Left ventricle myocardium inferior (tissue), 1 donor: ENCODE measurements around the gene SMAD1. TPM values are rescaled to one million over a fixed set of nuclear protein-coding genes. Genes with fewer than 3 reads are reported as not detected.

Experiments
- DNase-seq: peaks from one replicate; pipeline ENCODE4 v3.0.0-alpha.2; 2020
- H3K27ac ChIP-seq: fragments of 200-600 bp; replicated peaks from 2 replicates; pipeline ENCODE4 v1.8.0; 2021
- H3K27me3 ChIP-seq: fragments of 200-600 bp; 2 replicates; pipeline ENCODE4 v1.8.0; 2021; ENCODE audit warnings: low read depth
- H3K36me3 ChIP-seq: fragments of 200-600 bp; 2 replicates; pipeline ENCODE4 v1.8.0; 2021
- H3K4me1 ChIP-seq: fragments of 200-600 bp; 2 replicates; pipeline ENCODE4 v1.8.0; 2021
- H3K4me3 ChIP-seq: fragments of 200-600 bp; 2 replicates; pipeline ENCODE4 v1.8.0; 2021; ENCODE audit warnings: mild to moderate bottlenecking, moderate library complexity
- H3K9me3 ChIP-seq: fragments of 200-600 bp; replicated peaks from 2 replicates; pipeline ENCODE4 v1.8.0; 2021
- intact Hi-C: fragments of 100-400 bp; cut with micrococcal nuclease; formaldehyde crosslinking; loops from one replicate; pipeline ENCODE4 v1.11.0; 2022
- total RNA-seq: library from RNA; stranded (reverse); fragmentation: NEBNext Ultra II Directional; extraction: Animal tissue kit (Norgen Biotek cat#: 25700); gene quantifications from one replicate; pipeline ENCODE4 v1.2.1, GENCODE V29; 2021
- TF ChIP-seq, protein P1 (sequence below): fragments of 200-600 bp; IDR thresholded peaks from 2 replicates; pipeline ENCODE4 v1.8.0; 2021; ENCODE audit warnings: antibody characterized with exemption, mild to moderate bottlenecking, borderline replicate concordance
- donor health status: DM: no; HTN: yes; CAD: no; lungs with severe emphysema.

The SMAD1 gene
- total RNA-seq, 1 donor from 2014 or later = 10.1 TPM

DNA sequence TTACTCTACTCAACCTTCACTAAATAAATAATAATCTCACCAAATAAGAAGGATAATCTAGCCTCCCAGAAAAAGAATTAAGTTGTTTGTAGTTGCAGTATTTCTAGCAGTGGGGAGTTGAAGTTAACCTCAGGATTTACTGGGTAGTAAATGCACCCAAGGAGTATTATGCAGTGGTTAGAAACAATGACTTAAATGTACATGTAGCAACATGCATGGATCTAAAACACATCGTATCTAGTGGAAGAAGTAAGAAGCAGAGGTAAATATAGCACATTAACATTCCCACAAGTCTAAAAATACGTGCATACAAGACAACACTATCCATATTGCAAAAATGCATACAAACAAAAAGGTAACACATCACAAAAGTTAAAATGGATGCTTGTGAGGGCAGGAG lies 44.2 kb upstream of the SMAD1 start:
- H3K9me3 ChIP-seq = peaks cover 19% of the 10 kb centered on the region
- H3K4me3 ChIP-seq = no peak overlapping the region
- intact Hi-C loops = no loop called here
- peaks cover 19% of the 10 kb centered on the region for H3K4me1 ChIP-seq
- no peaks in the 10 kb centered on the region for H3K36me3 ChIP-seq
- DNase-seq = no peak
- H3K27ac ChIP-seq = no peak overlapping the region
- H3K27me3 ChIP-seq = no peaks in the 10 kb centered on the region
- TF ChIP-seq, protein P1, sequence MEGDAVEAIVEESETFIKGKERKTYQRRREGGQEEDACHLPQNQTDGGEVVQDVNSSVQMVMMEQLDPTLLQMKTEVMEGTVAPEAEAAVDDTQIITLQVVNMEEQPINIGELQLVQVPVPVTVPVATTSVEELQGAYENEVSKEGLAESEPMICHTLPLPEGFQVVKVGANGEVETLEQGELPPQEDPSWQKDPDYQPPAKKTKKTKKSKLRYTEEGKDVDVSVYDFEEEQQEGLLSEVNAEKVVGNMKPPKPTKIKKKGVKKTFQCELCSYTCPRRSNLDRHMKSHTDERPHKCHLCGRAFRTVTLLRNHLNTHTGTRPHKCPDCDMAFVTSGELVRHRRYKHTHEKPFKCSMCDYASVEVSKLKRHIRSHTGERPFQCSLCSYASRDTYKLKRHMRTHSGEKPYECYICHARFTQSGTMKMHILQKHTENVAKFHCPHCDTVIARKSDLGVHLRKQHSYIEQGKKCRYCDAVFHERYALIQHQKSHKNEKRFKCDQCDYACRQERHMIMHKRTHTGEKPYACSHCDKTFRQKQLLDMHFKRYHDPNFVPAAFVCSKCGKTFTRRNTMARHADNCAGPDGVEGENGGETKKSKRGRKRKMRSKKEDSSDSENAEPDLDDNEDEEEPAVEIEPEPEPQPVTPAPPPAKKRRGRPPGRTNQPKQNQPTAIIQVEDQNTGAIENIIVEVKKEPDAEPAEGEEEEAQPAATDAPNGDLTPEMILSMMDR = no peak

DNA sequence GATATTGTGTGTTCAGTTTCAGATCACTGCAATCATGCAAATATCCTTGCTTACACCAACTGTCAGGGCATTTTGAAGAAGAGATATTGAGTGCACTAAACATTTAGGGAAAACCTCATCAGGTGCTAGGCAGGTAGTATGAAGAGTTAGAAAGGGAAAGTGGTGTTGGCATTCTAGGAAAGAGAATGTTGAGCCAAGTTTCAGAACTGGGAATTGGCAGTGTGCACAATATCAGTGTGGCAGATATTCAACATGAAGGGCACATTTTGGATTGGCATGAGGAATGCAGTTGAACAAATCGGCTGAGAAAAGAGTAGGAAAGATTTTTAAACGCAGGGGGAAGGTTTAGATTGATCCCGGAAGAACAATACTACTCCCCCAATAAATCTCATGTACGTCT lies 43.4 kb upstream of the SMAD1 start:
- H3K4me3 ChIP-seq = no peak overlapping the region
- H3K27me3 ChIP-seq = no peaks in the 10 kb centered on the region
- H3K27ac ChIP-seq = no peak overlapping the region
- TF ChIP-seq, protein P1 = no peak
- H3K36me3 ChIP-seq = no peaks in the 10 kb centered on the region
- peaks cover 16% of the 10 kb centered on the region for H3K9me3 ChIP-seq
- DNase-seq = no peak
- peaks cover 19% of the 10 kb centered on the region for H3K4me1 ChIP-seq
- intact Hi-C loops = no loop called here

DNA sequence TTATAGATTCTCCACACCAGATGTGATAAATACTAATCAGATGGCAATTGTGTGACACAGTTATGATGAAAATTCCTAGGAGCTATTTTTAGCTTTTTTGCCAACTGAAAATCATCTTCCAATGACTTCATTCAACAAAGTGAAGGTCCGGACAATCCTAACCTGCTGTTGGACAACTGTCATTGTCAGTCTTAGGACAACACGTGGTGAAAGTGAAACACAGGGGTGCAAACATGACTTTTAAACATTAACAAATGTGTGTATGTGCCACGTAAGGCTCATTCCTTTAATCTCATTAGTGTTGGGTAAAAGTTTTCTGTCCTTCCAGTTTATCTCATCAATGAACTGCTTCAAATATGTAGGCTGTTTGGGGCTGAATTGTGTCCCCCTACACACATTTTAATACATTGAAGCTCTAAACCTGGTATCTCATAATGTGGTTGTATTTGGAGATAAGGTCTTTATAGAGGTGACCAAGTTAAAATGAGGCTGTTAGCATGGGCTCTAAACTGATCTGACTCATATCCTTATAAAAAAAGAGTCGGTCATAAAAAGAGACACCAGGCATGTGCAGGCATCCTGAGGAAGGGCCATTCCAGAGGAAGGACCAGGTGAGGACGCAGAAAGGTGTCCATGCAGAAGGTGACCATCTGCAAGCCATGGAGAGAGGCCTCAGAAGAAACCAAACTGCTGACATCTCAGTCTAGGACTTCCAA lies 41.2 kb upstream of the SMAD1 start:
- H3K9me3 ChIP-seq = peaks cover 8% of the 10 kb centered on the region
- no peak overlapping the region for H3K27ac ChIP-seq
- H3K36me3 ChIP-seq = no peaks in the 10 kb centered on the region
- H3K4me1 ChIP-seq = peaks cover 19% of the 10 kb centered on the region
- no peak overlapping the region for H3K4me3 ChIP-seq
- no peaks in the 10 kb centered on the region for H3K27me3 ChIP-seq
- TF ChIP-seq, protein P1 = no peak
- intact Hi-C loops = no loop called here
- no peak for DNase-seq

DNA sequence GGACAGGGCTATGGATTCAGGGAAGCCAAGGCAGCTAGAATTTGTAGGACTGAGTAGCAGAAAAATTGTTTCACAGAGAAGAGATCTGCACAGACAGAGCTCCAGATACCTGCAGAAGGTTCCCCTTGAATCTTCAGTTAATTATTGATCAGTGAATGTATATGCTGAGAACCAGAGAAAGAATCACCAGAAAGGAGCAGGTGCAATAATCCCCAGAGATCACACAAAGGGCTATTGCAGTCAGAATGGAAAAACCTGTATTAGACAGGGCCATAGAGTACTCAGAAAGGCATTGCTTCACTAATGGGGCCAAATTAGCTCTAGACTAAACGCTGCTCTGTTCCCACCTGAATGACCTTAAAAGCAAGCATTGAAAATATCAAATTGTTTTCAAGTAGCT lies 35.5 kb upstream of the SMAD1 start:
- Histone ChIP-seq H3K4me3 (no peak overlapping the region), H3K9me3 (peaks cover 22% of the 10 kb centered on the region), H3K27ac (no peak overlapping the region), H3K4me1 (no peaks in the 10 kb centered on the region), H3K27me3 (no peaks in the 10 kb centered on the region), H3K36me3 (no peaks in the 10 kb centered on the region)
- no peak for DNase-seq
- intact Hi-C loops = no loop called here
- TF ChIP-seq, protein P1 = no peak

DNA sequence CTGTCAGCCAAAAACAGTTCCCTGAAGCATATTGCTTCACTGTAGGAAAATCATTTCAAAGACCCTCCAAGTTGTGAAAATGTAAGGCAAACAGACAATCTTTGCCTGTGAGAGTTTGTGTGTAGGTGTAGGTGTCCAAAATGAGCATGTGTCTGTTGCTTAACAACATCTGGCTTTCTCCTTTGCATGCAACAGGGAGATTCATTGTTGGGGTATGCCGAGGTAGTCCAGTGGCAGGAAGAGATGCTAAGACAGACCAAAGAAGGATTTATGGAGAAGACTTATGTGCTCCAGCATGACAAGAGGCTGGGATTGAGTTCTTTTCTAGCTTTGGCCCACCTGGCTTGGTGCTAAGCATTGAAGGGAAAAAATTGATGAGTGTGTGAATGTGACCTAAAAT lies 29.8 kb upstream of the SMAD1 start:
- Histone ChIP-seq H3K27me3 (no peaks in the 10 kb centered on the region), H3K4me1 (no peaks in the 10 kb centered on the region), H3K9me3 (peaks cover 11% of the 10 kb centered on the region), H3K27ac (no peak overlapping the region), H3K36me3 (no peaks in the 10 kb centered on the region), H3K4me3 (no peak overlapping the region)
- intact Hi-C loops = no loop called here
- DNase-seq = no peak
- TF ChIP-seq, protein P1 = no peak
